ENCODE results near the gene SLC39A13.
A peak's percentile ranks its signal among the peaks of the same experiment; 100 is the strongest.

SLC39A13 gene

DNA sequence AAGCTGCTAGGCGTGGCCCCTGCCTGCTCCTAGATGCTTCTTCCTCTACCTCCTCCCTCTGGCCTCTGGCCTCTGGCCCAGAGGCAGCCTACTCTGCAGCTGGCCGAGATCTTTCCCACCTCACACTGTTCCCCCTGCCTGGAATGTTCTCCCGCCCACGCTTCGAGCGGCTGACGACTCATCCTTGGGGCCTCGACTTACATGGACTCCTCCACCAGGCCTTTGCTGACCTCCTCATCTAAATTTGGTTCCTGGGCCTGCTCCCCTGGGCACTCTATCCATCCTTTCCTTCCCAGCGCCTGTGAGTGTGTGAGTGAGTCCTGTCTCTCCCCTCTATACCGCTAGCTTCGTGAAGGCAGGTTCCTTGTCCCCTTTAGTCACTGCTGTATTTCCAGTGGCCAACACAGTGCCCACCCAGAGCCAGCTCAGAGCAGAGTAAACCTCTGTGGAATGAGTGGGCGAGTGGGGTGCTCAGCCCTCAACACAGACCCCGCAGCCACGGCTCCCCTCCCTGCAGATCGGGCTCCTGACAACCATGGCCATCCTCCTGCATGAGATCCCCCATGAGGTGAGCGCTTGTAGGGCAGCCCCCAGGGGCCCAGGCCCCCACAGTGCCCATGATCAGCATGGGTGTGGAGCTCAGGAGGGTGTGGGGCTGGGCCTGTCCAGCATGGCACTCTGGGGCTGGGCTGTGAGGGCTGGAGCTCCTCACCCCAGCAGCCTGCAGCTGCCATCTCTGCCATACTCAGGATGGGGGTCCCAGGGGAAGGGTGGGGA is 5.7 kb downstream of the SLC39A13 start:
- Histone ChIP-seq H3K27me3 (ENCODE audit: control insufficient read depth in 2 of 2, insufficient read depth in 2 of 2, low read length in 2 of 2) (no peaks in the 10 kb centered on the region), H3K36me3 (ENCODE audit: control insufficient read depth in 2 of 2, insufficient read depth in 2 of 2, low read length in 2 of 2) (peaks cover 21 to 25% of the 10 kb centered on the region in 2 donors), H3K27ac (ENCODE audit: low read depth in 2 of 2, low read length in 2 of 2) (no peak overlapping the region), H3K4me3 (ENCODE audit: low read length in 2 of 2) (no peak overlapping the region), H3K9me3 (ENCODE audit: control insufficient read depth in 2 of 2, low read length in 2 of 2) (no peaks in the 10 kb centered on the region), H3K9ac (ENCODE audit: low read depth in 1 of 2, low read length in 2 of 2) (no peak overlapping the region), H3K4me1 (ENCODE audit: control insufficient read depth in 2 of 2, insufficient read depth in 2 of 2, low read length in 2 of 2) (peaks cover 6 to 18% of the 10 kb centered on the region in 2 donors)

- Histone ChIP-seq H3K27me3 (ENCODE audit: control insufficient read depth in 2 of 2, insufficient read depth in 2 of 2, low read length in 2 of 2) (no peaks in the 10 kb centered on the region), H3K9me3 (ENCODE audit: control insufficient read depth in 2 of 2, low read length in 2 of 2) (no peaks in the 10 kb centered on the region), H3K27ac (ENCODE audit: low read depth in 2 of 2, low read length in 2 of 2) (no peak overlapping the region), H3K4me3 (ENCODE audit: low read length in 2 of 2) (no peak overlapping the region), H3K36me3 (ENCODE audit: control insufficient read depth in 2 of 2, insufficient read depth in 2 of 2, low read length in 2 of 2) (peaks cover 25 to 28% of the 10 kb centered on the region in 2 donors), H3K4me1 (ENCODE audit: control insufficient read depth in 2 of 2, insufficient read depth in 2 of 2, low read length in 2 of 2) (peaks cover 5 to 14% of the 10 kb centered on the region in 2 donors), H3K9ac (ENCODE audit: low read depth in 1 of 2, low read length in 2 of 2) (no peak overlapping the region)
Observed at GRCh38 chr11:47414685-47415070, 6.3 kb downstream of the SLC39A13 start.

DNA sequence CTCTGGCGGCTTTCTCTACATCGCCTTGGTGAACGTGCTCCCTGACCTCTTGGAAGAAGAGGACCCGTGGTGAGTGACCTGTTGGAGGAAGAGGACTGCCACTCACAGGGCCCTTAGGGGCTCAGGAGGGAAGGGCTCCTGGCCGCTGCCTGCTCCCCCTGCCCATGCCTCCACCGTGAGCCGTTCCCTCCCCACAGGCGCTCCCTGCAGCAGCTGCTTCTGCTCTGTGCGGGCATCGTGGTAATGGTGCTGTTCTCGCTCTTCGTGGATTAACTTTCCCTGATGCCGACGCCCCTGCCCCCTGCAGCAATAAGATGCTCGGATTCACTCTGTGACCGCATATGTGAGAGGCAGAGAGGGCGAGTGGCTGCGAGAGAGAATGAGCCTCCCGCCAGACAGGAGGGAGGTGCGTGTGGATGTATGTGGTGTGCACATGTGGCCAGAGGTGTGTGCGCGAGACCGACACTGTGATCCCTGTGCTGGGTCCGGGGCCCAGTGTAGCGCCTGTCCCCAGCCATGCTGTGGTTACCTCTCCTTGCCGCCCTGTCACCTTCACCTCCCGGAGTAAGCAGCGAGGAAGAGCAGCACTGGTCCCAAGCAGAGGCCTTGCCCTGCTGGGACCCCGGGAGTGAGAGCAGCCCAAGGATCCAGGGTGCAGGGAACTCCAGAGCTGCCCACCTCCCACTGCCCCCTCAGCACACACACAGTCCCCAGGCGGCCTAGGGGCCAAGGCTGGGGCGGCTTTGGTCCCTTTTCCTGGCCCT is 6.9 kb downstream of the SLC39A13 start:
- peak overlapping the region in 1 of 2 donors; percentile 41 for H3K9ac ChIP-seq (ENCODE audit: low read depth in 1 of 2, low read length in 2 of 2)
- no peak overlapping the region for H3K4me3 ChIP-seq (ENCODE audit: low read length in 2 of 2)
- peak overlapping the region; percentile 7 to 77 for H3K27ac ChIP-seq (ENCODE audit: low read depth in 2 of 2, low read length in 2 of 2)
- H3K36me3 ChIP-seq (ENCODE audit: control insufficient read depth in 2 of 2, insufficient read depth in 2 of 2, low read length in 2 of 2), result peaks cover 30 to 34% of the 10 kb centered on the region in 2 donors
- no peaks in the 10 kb centered on the region for H3K27me3 ChIP-seq (ENCODE audit: control insufficient read depth in 2 of 2, insufficient read depth in 2 of 2, low read length in 2 of 2)
- peaks cover 5 to 14% of the 10 kb centered on the region in 2 donors for H3K4me1 ChIP-seq (ENCODE audit: control insufficient read depth in 2 of 2, insufficient read depth in 2 of 2, low read length in 2 of 2)
- H3K9me3 ChIP-seq (ENCODE audit: control insufficient read depth in 2 of 2, low read length in 2 of 2), result no peaks in the 10 kb centered on the region

GRCh38 chr11:47415949-47416472 is 7.6 kb downstream of the SLC39A13 start:
- H3K9me3 ChIP-seq (ENCODE audit: control insufficient read depth in 2 of 2, low read length in 2 of 2), result no peaks in the 10 kb centered on the region
- peaks cover 35 to 39% of the 10 kb centered on the region in 2 donors for H3K36me3 ChIP-seq (ENCODE audit: control insufficient read depth in 2 of 2, insufficient read depth in 2 of 2, low read length in 2 of 2)
- H3K27ac ChIP-seq (ENCODE audit: low read depth in 2 of 2, low read length in 2 of 2), result peak overlapping the region; percentile 7 to 77
- H3K4me3 ChIP-seq (ENCODE audit: low read length in 2 of 2), result no peak overlapping the region
- H3K4me1 ChIP-seq (ENCODE audit: control insufficient read depth in 2 of 2, insufficient read depth in 2 of 2, low read length in 2 of 2), result peaks cover 5 to 14% of the 10 kb centered on the region in 2 donors
- no peaks in the 10 kb centered on the region for H3K27me3 ChIP-seq (ENCODE audit: control insufficient read depth in 2 of 2, insufficient read depth in 2 of 2, low read length in 2 of 2)
- H3K9ac ChIP-seq (ENCODE audit: low read depth in 1 of 2, low read length in 2 of 2), result peak overlapping the region in 1 of 2 donors; percentile 41

GRCh38 chr11:47417712-47418111 is 9.3 kb downstream of the SLC39A13 start:
- Histone ChIP-seq H3K27ac (ENCODE audit: low read depth in 2 of 2, low read length in 2 of 2) (no peak overlapping the region), H3K27me3 (ENCODE audit: control insufficient read depth in 2 of 2, insufficient read depth in 2 of 2, low read length in 2 of 2) (no peaks in the 10 kb centered on the region), H3K36me3 (ENCODE audit: control insufficient read depth in 2 of 2, insufficient read depth in 2 of 2, low read length in 2 of 2) (peaks cover 44 to 50% of the 10 kb centered on the region in 2 donors), H3K4me1 (ENCODE audit: control insufficient read depth in 2 of 2, insufficient read depth in 2 of 2, low read length in 2 of 2) (peaks cover 5 to 14% of the 10 kb centered on the region in 2 donors), H3K4me3 (ENCODE audit: low read length in 2 of 2) (no peak overlapping the region), H3K9ac (ENCODE audit: low read depth in 1 of 2, low read length in 2 of 2) (no peak overlapping the region), H3K9me3 (ENCODE audit: control insufficient read depth in 2 of 2, low read length in 2 of 2) (no peaks in the 10 kb centered on the region)

- no peak overlapping the region for H3K4me3 ChIP-seq (ENCODE audit: low read length in 2 of 2)
- peaks cover 5 to 14% of the 10 kb centered on the region in 2 donors for H3K4me1 ChIP-seq (ENCODE audit: control insufficient read depth in 2 of 2, insufficient read depth in 2 of 2, low read length in 2 of 2)
- H3K36me3 ChIP-seq (ENCODE audit: control insufficient read depth in 2 of 2, insufficient read depth in 2 of 2, low read length in 2 of 2), result peaks cover 47 to 57% of the 10 kb centered on the region in 2 donors
- no peak overlapping the region for H3K27ac ChIP-seq (ENCODE audit: low read depth in 2 of 2, low read length in 2 of 2)
- H3K9ac ChIP-seq (ENCODE audit: low read depth in 1 of 2, low read length in 2 of 2), result no peak overlapping the region
- H3K27me3 ChIP-seq (ENCODE audit: control insufficient read depth in 2 of 2, insufficient read depth in 2 of 2, low read length in 2 of 2), result no peaks in the 10 kb centered on the region
- no peaks in the 10 kb centered on the region for H3K9me3 ChIP-seq (ENCODE audit: control insufficient read depth in 2 of 2, low read length in 2 of 2)
Observed at GRCh38 chr11:47418454-47419259, 10.3 kb downstream of the SLC39A13 start.

DNA sequence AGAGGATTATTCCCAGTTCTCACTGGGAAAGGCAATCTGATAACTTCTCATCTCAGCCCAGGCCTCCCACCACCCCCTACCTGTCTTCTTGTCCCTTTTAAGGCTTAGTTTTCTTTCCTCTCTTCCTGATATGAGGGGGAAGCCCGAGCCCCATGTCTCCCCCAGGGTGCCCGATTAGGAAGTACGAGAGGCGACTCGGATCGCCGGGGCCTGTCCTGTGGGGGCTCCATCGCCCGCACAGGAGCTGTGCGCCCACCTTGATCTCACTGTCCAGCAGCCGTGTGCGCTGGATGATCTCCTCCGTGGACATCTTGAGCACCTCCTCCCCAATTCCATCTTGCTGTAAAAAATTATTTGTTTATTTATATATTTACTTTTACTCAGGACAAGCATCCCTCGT is 17.2 kb downstream of the SLC39A13 start:
- Histone ChIP-seq H3K9me3 (ENCODE audit: control insufficient read depth in 2 of 2, low read length in 2 of 2) (no peaks in the 10 kb centered on the region), H3K9ac (ENCODE audit: low read depth in 1 of 2, low read length in 2 of 2) (peak overlapping the region; percentile 92 to 93), H3K36me3 (ENCODE audit: control insufficient read depth in 2 of 2, insufficient read depth in 2 of 2, low read length in 2 of 2) (peaks cover 21 to 35% of the 10 kb centered on the region in 2 donors), H3K27me3 (ENCODE audit: control insufficient read depth in 2 of 2, insufficient read depth in 2 of 2, low read length in 2 of 2) (no peaks in the 10 kb centered on the region), H3K4me1 (ENCODE audit: control insufficient read depth in 2 of 2, insufficient read depth in 2 of 2, low read length in 2 of 2) (peaks cover 9 to 10% of the 10 kb centered on the region in 2 donors), H3K4me3 (ENCODE audit: low read length in 2 of 2) (peak overlapping the region; percentile 97 to 99), H3K27ac (ENCODE audit: low read depth in 2 of 2, low read length in 2 of 2) (peak overlapping the region; percentile 84 to 87)

DNA sequence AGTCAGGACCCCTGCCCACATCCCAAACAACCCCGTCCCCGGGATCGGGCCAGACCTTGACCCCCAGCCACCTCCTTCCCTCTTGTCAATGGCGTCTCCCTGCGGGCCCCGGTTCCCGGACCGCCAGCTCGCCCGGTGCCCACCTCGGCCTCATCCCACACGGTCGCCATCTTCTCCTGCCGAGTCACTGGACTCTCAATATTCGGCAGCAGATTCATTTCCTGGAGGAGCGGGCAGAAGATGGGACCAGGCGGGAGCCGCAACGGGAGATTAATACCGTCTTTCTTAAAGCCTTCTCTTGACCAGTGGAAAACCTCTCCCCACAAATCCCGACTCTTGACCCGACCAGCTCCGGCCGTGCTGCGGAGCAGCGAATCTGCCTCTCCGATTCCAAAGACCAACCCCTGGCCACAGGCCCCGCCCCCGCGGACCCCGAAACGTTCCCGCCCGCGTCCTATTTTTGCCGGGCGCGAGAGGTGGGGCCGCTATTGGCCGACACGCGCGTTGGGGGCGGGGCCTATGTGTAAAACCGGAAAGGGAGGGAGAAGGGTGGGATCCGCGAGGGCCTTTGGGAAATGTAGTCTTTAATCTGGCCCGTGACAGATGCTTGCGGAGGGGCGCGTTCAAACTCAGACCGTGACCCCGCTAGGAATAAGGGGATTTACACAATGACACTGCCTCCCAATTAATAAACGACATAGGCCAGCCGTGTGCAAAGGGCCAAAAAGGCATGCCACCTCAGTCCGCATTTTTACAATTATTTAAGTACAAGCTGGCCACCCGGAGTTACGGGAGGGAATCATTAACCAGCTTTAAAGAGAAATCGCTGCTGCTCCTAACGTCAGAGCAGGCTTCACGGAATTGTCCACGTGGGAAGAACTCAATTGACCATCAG is 17.9 kb downstream of the SLC39A13 start, which contains the start of gene PSMC3:
PSMC3 (minus strand) TSS at position 378 of the 895 bp plus-strand sequence; CDS start at position 218, 160 bp downstream.
- H3K4me3 ChIP-seq (ENCODE audit: low read length in 2 of 2), result peak within 1 kb of the TSS; percentile 97 to 99
- H3K36me3 ChIP-seq (ENCODE audit: control insufficient read depth in 2 of 2, insufficient read depth in 2 of 2, low read length in 2 of 2), result peaks cover 18 to 31% of the 10 kb centered on the region in 2 donors
- H3K9me3 ChIP-seq (ENCODE audit: control insufficient read depth in 2 of 2, low read length in 2 of 2), result no peaks in the 10 kb centered on the region
- H3K27ac ChIP-seq (ENCODE audit: low read depth in 2 of 2, low read length in 2 of 2), result peak within 1 kb of the TSS; percentile 84 to 87
- peaks cover 9 to 10% of the 10 kb centered on the region in 2 donors for H3K4me1 ChIP-seq (ENCODE audit: control insufficient read depth in 2 of 2, insufficient read depth in 2 of 2, low read length in 2 of 2)
- peak within 1 kb of the TSS; percentile 92 to 93 for H3K9ac ChIP-seq (ENCODE audit: low read depth in 1 of 2, low read length in 2 of 2)
- no peaks in the 10 kb centered on the region for H3K27me3 ChIP-seq (ENCODE audit: control insufficient read depth in 2 of 2, insufficient read depth in 2 of 2, low read length in 2 of 2)

GRCh38 chr11:47430524-47430923 is 22.1 kb downstream of the SLC39A13 start:
- H3K27me3 ChIP-seq (ENCODE audit: control insufficient read depth in 2 of 2, insufficient read depth in 2 of 2, low read length in 2 of 2), result no peaks in the 10 kb centered on the region
- no peaks in the 10 kb centered on the region for H3K36me3 ChIP-seq (ENCODE audit: control insufficient read depth in 2 of 2, insufficient read depth in 2 of 2, low read length in 2 of 2)
- H3K4me1 ChIP-seq (ENCODE audit: control insufficient read depth in 2 of 2, insufficient read depth in 2 of 2, low read length in 2 of 2), result peaks cover 2 to 3% of the 10 kb centered on the region in 2 donors
- H3K9ac ChIP-seq (ENCODE audit: low read depth in 1 of 2, low read length in 2 of 2), result no peak overlapping the region
- H3K27ac ChIP-seq (ENCODE audit: low read depth in 2 of 2, low read length in 2 of 2), result no peak overlapping the region
- no peaks in the 10 kb centered on the region for H3K9me3 ChIP-seq (ENCODE audit: control insufficient read depth in 2 of 2, low read length in 2 of 2)
- no peak overlapping the region for H3K4me3 ChIP-seq (ENCODE audit: low read length in 2 of 2)
